CD14-positive monocyte (primary cell): ENCODE measurements around the gene DCC. TPM values are rescaled to one million over a fixed set of nuclear protein-coding genes. Genes with fewer than 3 reads are reported as not detected.

ENCODE experiments used
- DNase-seq, 3 donors: peaks; one replicate each; pipeline ENCODE4 v3.0.0-alpha.2; 2011 to 2022
- H2AFZ ChIP-seq: 2 replicates; pipeline ENCODE4 v1.6.0; 2012; ENCODE audit warnings: mild to moderate bottlenecking, low read depth, low read length, inconsistent platforms; ENCODE audit not compliant: insufficient read depth, poor library complexity, severe bottlenecking
- H3K27ac ChIP-seq, 2 donors: 1 replicate in 1 of 2; 2 replicates in 1 of 2; pipeline ENCODE4 v1.5.1; 2012 to 2013; ENCODE audit warnings: low read length in 2 of 2, control low read depth in 1 of 2, inconsistent platforms in 1 of 2, low read depth in 1 of 2, mild to moderate bottlenecking in 1 of 2
- H3K27me3 ChIP-seq, 2 donors: one replicate each; pipeline versions ENCODE4 v1.6.0 to v1.6.1; 2011 to 2013; ENCODE audit warnings: low read length in 2 of 2; ENCODE audit not compliant: control insufficient read depth in 2 of 2, insufficient read depth in 2 of 2
- H3K36me3 ChIP-seq, 2 donors: replicated peaks in 1 of 2; 1 replicate in 1 of 2; 2 replicates in 1 of 2; pipeline versions ENCODE4 v1.5.1 to v1.6.1; 2012 to 2013; ENCODE audit warnings: low read length in 2 of 2, control low read depth in 1 of 2, inconsistent platforms in 1 of 2, mild to moderate bottlenecking in 1 of 2; ENCODE audit not compliant: insufficient read depth in 2 of 2, control insufficient read depth in 1 of 2
- H3K4me1 ChIP-seq, 2 donors: 1 replicate in 1 of 2; 2 replicates in 1 of 2; pipeline versions ENCODE4 v1.5.1 to v1.6.1; 2012 to 2013; ENCODE audit warnings: low read length in 2 of 2, control low read depth in 1 of 2, inconsistent platforms in 1 of 2, mild to moderate bottlenecking in 1 of 2, moderate library complexity in 1 of 2; ENCODE audit not compliant: insufficient read depth in 2 of 2, control insufficient read depth in 1 of 2
- H3K4me2 ChIP-seq: replicated peaks from 2 replicates; pipeline ENCODE3; 2012; ENCODE audit warnings: low read length, moderate library complexity, mild to moderate bottlenecking; ENCODE audit not compliant: poor library complexity, severe bottlenecking; ENCODE audit errors: extremely low read depth
- H3K4me3 ChIP-seq, 3 experiments: fragments of 200-600 bp in 1 of 3; sonication (generic) in 1 of 3; replicated peaks in 1 of 3; 1 replicate in 2 of 3; 2 replicates in 1 of 3; pipeline ENCODE4 v1.5.1; 2011 to 2013; ENCODE audit warnings: low read length in 3 of 3, mild to moderate bottlenecking in 3 of 3, control low read depth in 2 of 3, low read depth in 2 of 3, inconsistent platforms in 1 of 3, moderate library complexity in 1 of 3
- H3K79me2 ChIP-seq: 2 replicates; pipeline ENCODE4 v1.6.0; 2012; ENCODE audit warnings: mild to moderate bottlenecking, control low read depth, inconsistent platforms, low read length, moderate library complexity; ENCODE audit not compliant: insufficient read depth
- H3K9ac ChIP-seq: 2 replicates; pipeline ENCODE4 v1.6.0; 2017; ENCODE audit warnings: low read length, mild to moderate bottlenecking; ENCODE audit not compliant: insufficient read depth, poor library complexity, severe bottlenecking
- H3K9me3 ChIP-seq, 2 donors: replicated peaks in 1 of 2; 1 replicate in 1 of 2; 2 replicates in 1 of 2; pipeline versions ENCODE4 v1.5.1 to v1.6.1; 2012 to 2013; ENCODE audit warnings: low read length in 2 of 2, control low read depth in 1 of 2; ENCODE audit not compliant: control insufficient read depth in 1 of 2, insufficient read depth in 1 of 2
- H4K20me1 ChIP-seq: 2 replicates; pipeline ENCODE4 v1.6.0; 2012; ENCODE audit warnings: mild to moderate bottlenecking, low read length, control low read depth, moderate library complexity; ENCODE audit not compliant: insufficient read depth
- H3K27ac Mint-ChIP-seq, 7 donors: one replicate each; pipeline ENCODE4 v1.8.0; 2020; ENCODE audit warnings: mild to moderate bottlenecking in 7 of 7, mixed read lengths in 7 of 7, moderate library complexity in 6 of 7, inconsistent platforms in 2 of 7
- H3K27me3 Mint-ChIP-seq, 3 donors: one replicate each; pipeline ENCODE4 v1.8.0; 2021 to 2022; ENCODE audit warnings: low read depth in 3 of 3, mild to moderate bottlenecking in 3 of 3, mixed read lengths in 3 of 3, moderate library complexity in 3 of 3, inconsistent platforms in 1 of 3
- H3K36me3 Mint-ChIP-seq, 2 donors: one replicate each; pipeline ENCODE4 v1.8.0; 2020; ENCODE audit warnings: mixed read lengths in 2 of 2, inconsistent platforms in 1 of 2, mild to moderate bottlenecking in 1 of 2
- H3K4me1 Mint-ChIP-seq: one replicate; pipeline ENCODE4 v1.8.0; 2020; ENCODE audit warnings: mild to moderate bottlenecking, mixed read lengths
- H3K4me3 Mint-ChIP-seq, 2 donors: one replicate each; pipeline ENCODE4 v1.8.0; 2020; ENCODE audit warnings: mild to moderate bottlenecking in 2 of 2, mixed read lengths in 2 of 2, moderate library complexity in 1 of 2
- H3K9me3 Mint-ChIP-seq, 7 donors: one replicate each; pipeline ENCODE4 v1.8.0; 2020 to 2022; ENCODE audit warnings: mixed read lengths in 7 of 7, mild to moderate bottlenecking in 6 of 7, moderate library complexity in 6 of 7, inconsistent platforms in 2 of 7
- CTCF ChIP-seq: fragments of 200-600 bp; IDR thresholded peaks from one replicate; pipeline ENCODE4 v1.8.0; 2022; ENCODE audit warnings: antibody characterized with exemption, mild to moderate bottlenecking
- WGBS: methylation state at CpG from one replicate; pipeline ENCODE4 v1.1.5; 2013; ENCODE audit warnings: missing lambda C conversion rate; ENCODE audit not compliant: insufficient coverage; 5-methylcytosine and 5-hydroxymethylcytosine counted together
- intact Hi-C, 2 donors: fragments of 100-400 bp; cut with micrococcal nuclease; formaldehyde crosslinking; loops; one replicate each; pipeline versions ENCODE4 v1.15.0 to v1.15.1; 2023
- polyA plus RNA-seq, 3 donors: library from polyadenylated mRNA; depleted of rRNA in 1 of 3; unstranded in 2 of 3; stranded (reverse) in 1 of 3; fragments of 300-500 nt in 2 of 3; fragments of >200 nt in 1 of 3; fragmentation: Illumina TruSeq in 2 of 3; gene quantifications; 1 replicate in 2 of 3; 2 replicates in 1 of 3; pipeline ENCODE4 v1.2.3, GENCODE V29; 2012 to 2021

Gene DCC
- polyA plus RNA-seq, 3 donors: not detected

- H4K20me1 ChIP-seq: no peaks in the 10 kb centered on the region
- H3K4me2 ChIP-seq: no peak overlapping the region
- H3K4me3 ChIP-seq: no peak overlapping the region
- no peak overlapping the region for H3K27ac ChIP-seq
- Mint-ChIP-seq H3K36me3 (no peaks in the 10 kb centered on the region), H3K27me3 (no peaks in the 10 kb centered on the region), H3K27ac (no peak overlapping the region), H3K9me3 (peaks cover 0 to 9% (median 2%) of the 10 kb centered on the region in 7 donors), H3K4me1 (no peaks in the 10 kb centered on the region), H3K4me3 (no peak overlapping the region)
- H3K9ac ChIP-seq: no peak overlapping the region
- intact Hi-C loops: no loop called here
- WGBS: no CpG with 5 or more reads among the region's 1 CpG
- no peaks in the 10 kb centered on the region for H3K36me3 ChIP-seq
- DNase-seq: no peak
- H3K27me3 ChIP-seq: no peaks in the 10 kb centered on the region
- no peak overlapping the region for H2AFZ ChIP-seq
- TF ChIP-seq CTCF: no peak
- no peaks in the 10 kb centered on the region for H3K79me2 ChIP-seq
- peaks cover 0 to 5% of the 10 kb centered on the region in 2 donors for H3K9me3 ChIP-seq
- H3K4me1 ChIP-seq: no peaks in the 10 kb centered on the region
These were observed 482.2 kb downstream of the DCC start for GRCh38 chr18:52822160-52822559.

GRCh38 chr18:52824126-52824525 is 484.1 kb downstream of the DCC start:
- no peaks in the 10 kb centered on the region for H3K27me3 ChIP-seq
- intact Hi-C loops: no loop called here

More at GRCh38 chr18:52824126-52824525, 484.1 kb downstream of the DCC start:
- Mint-ChIP-seq H3K27ac (no peak overlapping the region), H3K36me3 (no peaks in the 10 kb centered on the region), H3K27me3 (no peaks in the 10 kb centered on the region), H3K4me1 (no peaks in the 10 kb centered on the region), H3K9me3 (peaks cover 0 to 6% (median 0%) of the 10 kb centered on the region in 7 donors), H3K4me3 (no peak overlapping the region)
- no peak overlapping the region for H2AFZ ChIP-seq
- no peak for TF ChIP-seq CTCF
- H3K4me2 ChIP-seq: no peak overlapping the region
- H3K9me3 ChIP-seq: peaks cover 0 to 5% of the 10 kb centered on the region in 2 donors
- WGBS: no CpG with 5 or more reads among the region's 3 CpGs
- no peak overlapping the region for H3K4me3 ChIP-seq
- no peak for DNase-seq
- no peak overlapping the region for H3K27ac ChIP-seq
- no peaks in the 10 kb centered on the region for H4K20me1 ChIP-seq
- H3K9ac ChIP-seq: no peak overlapping the region
- no peaks in the 10 kb centered on the region for H3K36me3 ChIP-seq
- H3K79me2 ChIP-seq: no peaks in the 10 kb centered on the region
- H3K4me1 ChIP-seq: no peaks in the 10 kb centered on the region
